GF-D8 (cell line): ENCODE measurements around the gene ISCA1.
A peak's percentile ranks its signal among the peaks of the same experiment; 100 is the strongest.

Experiments
- DNase-seq: peaks from one replicate; lab custom pipeline; 2025; lab: John Stamatoyannopoulos, UW

ISCA1 gene

DNA sequence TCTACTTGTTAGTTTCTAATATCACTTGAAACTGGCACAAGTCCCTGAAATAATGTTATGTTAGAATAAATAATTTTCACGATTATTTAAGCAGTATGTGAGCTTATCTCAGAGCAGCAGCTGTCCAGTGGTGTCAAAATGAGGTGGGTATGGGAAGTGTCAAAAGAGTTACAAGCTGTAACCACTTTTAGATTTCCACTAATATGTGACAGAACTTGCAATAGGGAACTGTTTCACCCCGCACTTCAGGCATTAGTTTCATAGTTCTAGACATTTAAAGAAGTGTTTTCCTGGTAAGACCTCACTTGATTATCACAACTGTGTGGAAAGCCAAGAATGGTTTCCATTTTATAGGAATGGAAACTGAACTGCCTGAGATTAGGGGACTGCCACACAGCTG is 2.9 kb upstream of the ISCA1 start:
- DNase-seq = peak; percentile 82

DNA sequence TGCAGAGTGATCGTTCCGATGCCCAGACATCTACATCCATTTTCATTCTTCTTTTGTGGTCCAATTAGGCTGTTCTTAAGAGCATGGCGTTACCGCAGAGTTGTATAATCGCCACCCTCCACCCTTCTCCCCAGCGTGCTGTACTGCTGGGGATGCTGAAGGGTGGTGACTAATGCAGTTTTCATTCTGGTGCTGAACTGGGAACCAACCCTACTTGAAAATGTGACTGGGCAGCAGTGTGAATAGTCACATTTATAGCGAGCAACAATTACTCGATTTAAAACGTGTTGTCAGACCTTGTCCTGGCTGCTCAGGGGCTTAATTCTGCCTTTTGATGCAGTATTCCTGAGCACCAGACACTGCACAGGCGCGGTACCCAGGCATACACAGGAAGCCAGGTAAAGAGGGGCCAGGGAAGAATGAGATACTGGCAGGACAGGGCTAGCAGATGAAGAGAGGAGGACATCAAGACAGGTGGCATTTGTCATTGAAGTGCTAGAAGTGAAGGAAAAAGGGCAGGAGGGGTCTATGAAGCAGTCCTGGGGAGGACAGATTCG is 719 bp upstream of the ISCA1 start:
- peak; percentile 22 for DNase-seq

DNA sequence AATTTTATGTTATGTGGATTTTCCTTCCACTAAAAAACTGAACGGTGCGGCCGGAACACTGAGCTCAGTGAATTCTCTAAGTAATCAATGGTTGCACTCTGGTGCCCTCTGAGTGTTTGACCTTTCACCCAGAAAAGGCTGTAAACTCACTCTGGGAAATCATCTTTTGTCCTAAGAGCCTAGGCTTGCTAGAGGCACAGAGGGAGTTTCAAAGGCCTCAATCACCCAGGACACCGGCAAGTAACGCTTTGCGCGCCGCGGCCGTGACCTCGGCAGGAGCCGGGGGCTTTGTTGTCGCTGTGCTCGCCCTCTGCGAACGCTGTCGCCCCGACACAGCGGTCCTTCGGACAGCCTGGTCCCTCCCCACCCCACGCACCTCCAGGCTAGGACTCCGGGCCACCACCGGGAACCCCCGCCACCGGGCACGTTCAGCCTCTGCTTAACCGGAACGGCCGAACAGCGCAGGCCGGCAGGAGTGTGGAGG is 703 bp downstream of the ISCA1 start:
- DNase-seq = peak; percentile 23

DNA sequence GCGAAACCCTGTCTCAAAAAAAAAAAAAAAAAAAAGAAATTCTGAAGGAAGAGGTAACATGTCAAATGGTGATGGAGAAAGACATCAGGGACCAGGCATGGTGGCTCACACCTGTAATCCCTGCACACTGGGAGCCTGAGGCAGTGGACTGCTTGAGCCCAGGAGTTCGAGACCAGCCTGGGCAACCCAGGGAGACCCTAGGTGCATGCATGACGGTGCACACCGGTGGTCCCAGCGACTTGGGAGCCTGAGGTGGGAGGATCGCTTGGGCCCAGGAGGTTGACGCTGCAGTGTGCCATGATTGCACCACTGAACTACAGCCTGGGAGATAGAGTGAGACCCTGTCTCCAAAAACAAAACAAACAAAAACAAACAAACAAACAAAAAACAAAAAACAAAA is 1.8 kb downstream of the ISCA1 start:
- DNase-seq = no peak

DNA sequence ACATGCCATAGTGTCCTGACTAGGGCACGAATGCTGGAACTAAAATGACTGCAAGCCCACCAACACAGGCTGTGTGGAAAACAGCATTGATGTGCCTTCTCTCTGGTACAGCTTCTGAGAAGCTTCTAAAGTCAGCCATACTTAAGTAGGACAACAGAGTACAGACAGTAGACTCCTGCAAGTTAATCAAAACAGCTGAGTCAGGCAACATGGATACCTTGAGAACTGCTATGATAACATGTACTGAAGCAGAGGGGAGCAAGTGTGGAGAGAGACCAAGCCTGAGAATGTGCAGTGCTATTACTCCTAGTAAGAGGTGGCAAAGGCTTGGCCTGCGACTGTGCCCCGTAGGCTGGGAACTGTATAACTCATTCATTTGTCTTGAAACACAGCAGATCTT is 2.5 kb downstream of the ISCA1 start:
- no peak for DNase-seq

DNA sequence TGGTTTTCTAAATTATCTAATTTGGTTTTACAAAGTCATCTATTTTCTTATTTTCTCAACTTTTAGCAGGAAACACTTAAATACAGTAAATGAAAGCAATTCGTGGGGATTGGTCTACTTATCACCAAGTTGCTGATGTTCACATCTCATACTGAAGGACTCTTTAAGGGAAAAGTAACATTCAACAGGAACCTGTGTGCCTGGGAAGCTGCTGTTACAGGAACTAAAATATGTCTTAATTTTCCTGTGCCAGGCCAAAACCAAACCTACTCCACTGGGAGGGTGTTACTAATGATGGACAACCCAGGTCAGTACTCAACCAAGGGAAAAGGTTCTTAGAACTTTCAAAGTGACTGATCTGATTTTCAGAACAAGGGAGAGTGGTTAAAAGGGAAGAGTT is 5.3 kb downstream of the ISCA1 start:
- DNase-seq = peak; percentile 13

DNA sequence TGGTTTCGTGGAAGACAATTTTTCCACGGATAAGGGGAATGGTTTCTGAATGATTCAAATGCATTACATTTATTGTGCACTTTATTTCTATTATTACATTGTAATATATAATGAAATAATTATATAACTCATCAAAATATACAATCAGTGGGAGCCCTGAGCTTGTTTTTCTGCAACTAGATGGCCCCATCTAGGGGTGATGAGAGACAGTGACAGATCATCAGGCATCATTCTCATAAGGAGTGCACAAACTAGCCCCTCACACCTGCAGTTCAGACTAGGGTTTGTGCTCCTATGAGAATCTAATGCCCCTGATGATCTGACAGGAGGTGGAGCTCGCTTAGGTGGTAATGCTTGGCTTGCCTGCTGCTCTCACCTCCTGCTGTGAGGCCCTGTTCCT is 6.4 kb downstream of the ISCA1 start:
- no peak for DNase-seq

DNA sequence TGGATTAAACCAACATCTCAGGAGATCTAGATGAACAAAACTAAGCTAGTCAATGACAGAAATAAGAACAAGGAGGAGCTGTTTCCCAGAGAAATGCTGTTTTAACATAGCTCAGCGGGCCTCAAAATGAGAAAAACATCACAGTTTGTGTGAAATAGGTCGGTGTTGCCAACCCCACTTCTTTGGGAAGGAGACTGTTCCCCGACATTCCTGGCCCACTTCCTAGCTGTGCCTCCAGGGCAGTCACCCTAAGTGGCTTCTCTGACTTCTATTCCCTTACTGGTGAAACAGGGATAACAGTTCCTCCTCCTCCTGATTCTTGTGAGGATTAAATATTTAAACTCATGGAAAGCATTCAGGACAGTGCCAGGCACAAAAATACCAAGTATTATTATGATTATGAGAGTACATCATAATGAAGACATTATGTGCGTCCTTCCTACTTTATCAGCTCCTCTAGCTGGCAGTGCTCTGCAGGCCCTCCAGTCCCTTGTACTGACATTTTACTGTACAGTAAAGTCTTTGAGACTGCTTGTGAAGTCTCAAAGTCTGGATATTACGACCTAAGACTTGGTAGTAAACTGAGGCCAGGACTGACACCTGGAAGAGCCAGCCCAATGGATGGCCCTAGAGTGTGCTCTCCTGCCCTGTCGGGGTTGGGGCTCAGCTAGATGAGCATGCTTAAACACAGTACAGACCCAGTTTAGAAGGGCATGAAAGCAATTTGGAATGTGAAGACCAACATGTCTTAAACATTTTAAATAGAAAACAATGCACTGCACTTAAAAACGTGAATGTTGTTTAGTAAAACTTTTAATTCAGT is 7.3 kb downstream of the ISCA1 start:
- no peak for DNase-seq

DNA sequence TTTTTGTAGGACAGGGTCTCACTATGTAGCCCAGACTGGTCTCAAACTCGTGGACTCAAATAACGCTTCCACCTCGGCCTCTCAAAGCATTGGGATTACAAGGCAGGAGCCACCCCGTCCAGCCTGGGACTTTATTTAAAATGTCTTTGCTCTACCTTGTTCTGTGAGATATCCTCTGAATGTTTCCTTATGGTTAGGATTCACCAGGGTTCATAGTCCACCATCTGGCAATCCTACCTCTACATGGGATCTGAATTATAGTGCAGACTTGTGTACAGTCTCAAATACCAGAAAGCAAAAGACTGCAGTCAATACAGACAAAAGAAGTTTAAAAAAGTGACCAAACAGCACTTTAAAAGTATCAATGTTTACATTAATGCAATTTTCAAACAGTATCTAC is 10.1 kb downstream of the ISCA1 start:
- no peak for DNase-seq

DNA sequence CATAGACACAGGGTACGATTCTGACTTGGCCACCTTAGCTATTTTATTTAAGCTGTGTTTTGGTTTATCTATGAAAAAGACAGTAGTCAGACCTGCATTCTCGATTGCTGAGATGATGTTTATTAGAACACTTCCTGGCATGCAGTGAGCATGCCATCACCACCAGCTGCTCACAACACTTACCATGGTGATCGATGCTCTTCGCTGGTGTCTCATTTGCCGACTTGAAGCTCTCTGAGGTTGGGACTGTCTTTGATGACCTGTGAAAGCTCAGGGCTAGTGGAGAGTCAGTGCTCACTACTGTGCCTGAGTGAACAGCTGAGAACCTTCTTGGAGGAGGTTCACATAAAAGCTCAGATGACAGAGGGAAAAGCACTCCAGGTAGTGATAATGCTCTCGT is 18.5 kb downstream of the ISCA1 start:
- no peak for DNase-seq

DNA sequence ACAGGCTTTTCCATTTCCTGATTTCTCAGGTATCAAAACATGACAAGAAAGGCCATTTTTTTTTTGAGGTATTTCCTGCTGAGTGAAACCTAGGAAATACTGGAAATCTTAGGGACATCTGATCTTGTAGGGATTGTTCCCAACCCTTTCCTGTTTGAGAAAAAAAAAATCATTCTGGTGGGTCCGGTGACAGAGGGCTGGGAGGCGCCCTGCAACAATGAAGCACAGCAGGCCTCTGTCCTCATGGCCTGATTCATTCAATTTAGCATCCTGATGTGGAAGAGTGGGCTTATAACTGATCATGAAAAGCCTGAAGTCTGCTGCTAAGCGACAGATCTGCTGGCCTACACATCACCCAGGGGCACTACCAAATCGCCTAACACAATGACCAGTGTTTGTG is 19.8 kb downstream of the ISCA1 start:
- no peak for DNase-seq

DNA sequence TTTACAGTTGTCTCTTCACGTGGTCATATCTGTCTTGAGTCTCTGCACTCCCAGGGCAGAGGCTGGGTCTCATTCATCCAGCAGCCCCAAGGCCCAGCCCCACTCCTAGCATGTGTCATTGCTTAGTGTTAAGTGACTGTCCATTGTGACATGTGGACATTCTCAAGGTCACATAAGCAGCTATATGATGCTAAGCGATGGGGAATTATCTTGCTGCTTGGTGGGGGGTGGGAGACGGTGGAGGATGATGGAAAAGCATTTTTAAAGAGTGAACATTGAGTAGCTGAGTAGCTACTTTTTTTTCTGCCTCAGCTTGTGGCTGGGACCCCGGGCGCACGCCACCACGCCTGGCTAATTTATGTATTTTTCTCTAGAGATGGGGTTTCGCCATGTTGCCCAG is 22.8 kb downstream of the ISCA1 start, which contains the start of gene C9orf153:
Gene C9orf153, minus strand, starts transcription at position 101 of the 400 bp plus-strand sequence. CDS start 30,054 bp downstream, outside the sequence.
- no peak for DNase-seq

DNA sequence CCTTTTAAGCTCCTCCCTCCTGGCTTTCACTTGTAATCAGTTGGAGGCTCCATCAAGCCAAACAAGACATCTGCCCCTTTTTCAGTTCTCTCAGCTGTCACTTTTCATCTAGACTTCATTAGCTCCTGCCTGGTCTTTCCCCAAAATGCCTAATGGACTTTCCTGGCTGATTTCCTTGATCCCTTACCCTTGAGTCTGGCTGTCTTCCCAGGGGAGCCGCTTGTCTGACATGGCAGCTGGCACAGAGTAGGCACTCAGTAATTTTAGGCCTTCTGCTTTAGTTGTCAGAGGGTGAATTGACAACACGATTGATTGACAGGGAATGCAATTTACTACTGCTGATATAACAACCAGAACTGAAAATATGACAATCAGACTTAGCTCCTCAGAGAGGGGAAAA is 24.9 kb downstream of the ISCA1 start:
- DNase-seq = no peak

DNA sequence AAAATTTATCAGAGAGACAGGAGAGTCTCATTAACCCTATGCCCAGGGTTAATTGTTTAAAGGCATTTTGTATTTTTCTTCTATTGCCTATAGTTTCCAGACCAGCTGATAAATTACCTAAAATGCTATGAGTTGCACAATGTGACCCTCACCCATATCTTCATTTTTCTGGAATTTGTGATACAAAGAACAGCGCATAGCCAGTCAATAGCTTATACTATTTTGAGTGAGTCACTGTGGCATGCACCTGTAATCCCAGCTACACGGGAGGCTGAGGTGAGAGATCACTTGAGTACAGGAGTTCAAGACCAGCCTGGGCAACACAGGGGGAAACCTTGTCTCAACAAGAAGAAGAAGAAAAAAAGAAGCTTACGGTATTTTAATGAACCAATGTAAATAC is 25.7 kb downstream of the ISCA1 start:
- no peak for DNase-seq

DNA sequence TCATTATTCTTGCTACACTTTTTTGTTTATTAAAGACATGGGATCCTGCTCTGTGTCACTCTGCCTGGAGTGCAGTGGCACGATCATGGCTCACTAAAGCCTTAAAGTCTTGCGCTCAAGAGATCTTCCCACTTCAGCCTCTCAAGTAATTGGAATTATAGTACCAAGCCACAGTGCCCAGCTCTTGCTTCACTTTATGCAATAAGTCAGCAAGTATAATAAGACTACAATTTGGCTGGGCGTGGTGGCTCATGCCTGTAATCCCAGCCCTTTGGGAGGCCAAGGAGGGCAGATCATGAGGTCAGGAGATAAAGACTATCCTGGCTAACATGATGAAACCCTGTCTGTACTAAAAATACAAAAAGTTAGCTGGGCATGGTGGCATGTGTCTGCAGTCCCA is 28.8 kb downstream of the ISCA1 start:
- DNase-seq = no peak

DNA sequence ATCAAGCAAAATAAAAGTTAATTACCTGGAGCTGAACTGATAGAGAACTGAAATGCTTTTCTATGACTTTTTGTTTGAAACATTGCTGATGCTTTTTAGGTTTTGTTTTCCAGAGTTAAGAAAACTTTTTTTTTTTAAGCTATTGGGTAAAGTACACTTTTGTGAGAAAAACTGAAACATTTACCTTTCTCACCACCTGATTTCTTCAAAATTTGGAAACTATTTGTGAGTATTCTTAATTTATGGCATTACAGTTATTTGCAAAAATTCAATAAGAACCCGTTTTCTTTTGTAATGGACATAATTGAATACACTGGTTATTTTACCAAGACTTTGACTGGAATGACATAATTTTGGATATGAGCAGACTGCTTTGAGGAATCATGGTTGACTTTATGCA is 29.5 kb downstream of the ISCA1 start:
- no peak for DNase-seq

DNA sequence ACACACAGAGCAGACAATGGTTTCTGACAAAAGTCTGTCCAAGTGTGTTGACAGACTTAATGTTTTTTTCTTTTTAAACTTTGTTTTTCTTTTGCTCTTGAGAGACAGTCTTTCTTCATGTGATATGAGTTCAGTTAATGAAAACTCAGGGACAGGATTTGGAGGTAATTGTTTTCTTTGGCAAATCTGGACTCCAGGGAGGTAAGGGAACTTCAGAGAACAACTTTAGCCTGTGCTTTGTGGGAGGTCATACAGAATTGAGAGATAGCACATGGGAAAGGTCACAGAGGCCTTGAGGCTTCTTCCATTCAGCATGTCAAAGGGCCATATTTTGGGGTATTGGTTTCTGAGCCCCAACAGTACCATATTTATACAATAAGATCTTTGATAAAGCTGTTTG is 32.2 kb downstream of the ISCA1 start:
- DNase-seq = no peak

DNA sequence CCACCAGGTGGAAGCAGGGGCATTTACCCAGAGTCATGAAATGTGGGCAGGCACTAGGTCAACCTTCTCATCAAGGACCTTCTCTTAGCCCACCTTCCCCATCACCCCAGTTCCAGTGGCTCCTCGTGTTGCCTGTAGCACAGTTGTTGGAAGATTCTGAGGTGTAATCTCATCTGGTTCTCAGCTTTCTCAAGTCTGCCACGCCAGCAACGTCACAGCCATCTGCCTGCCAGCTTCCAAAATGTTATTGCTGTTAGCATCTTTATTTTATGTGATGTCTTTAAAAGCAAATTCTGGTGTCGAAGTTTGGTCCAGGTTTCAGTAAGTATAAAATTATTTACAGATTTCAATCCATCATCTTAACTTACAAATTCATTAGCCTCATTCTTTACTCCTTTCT is 33.6 kb downstream of the ISCA1 start:
- DNase-seq = no peak

DNA sequence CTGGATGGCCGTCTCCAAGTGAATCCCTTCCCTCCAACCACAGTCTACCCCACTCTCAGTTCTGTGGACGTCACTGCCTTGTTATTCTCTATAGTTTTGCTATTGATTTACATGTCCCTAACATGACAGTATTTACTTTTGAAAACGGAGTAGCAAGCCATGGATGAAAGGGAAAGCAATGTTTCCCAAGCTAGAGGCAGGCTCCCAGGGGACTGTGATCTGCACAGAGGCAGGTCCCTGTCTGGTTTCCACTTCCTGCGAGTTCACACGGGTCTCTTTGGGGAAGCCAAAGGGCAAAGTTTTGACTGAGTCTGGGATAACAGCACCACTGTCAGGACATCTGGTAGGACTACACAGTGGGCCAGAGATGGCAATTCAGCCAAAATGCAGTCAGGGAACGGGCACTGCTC is 35.6 kb downstream of the ISCA1 start:
- DNase-seq = peak; percentile 38

DNA sequence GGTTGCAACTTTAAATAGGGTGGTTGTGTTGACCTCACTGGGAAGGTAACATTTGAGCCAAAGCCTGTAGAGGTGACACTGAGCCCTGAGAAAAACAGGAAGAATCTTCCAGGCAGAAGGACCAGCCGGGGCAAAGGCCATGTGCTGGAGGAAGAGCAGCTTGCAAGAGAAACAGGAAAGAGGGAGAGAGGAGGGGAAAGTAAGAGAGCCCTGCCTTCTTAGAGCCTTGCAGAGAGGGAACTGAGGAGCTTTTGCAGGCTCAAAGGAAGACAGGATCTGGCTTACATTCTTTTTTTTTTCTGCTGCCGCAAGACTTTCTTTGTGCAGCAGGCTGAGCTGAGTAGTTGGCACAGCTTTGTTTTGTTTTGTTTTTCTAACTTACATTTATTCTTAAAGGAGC is 40.3 kb downstream of the ISCA1 start:
- DNase-seq = peak; percentile 24

DNA sequence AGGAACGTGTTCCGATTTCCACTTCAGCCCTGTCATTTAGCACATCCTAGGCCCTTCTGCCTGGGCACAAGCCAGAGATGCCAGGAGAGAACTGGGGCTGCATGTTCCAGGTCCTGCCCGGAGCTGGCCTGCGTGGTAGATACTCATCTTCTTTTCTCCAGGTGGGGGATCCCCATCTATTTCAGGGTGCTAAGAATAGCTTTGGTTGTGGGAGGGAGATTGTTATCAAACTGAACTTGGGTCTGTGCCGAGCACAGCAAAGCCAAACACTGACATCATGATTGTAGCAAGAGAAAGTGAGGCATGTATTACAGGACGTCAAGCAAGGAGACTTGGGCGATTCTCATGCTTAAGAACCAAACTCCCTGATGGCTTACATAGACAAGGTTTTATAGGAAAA is 41.1 kb downstream of the ISCA1 start:
- no peak for DNase-seq

DNA sequence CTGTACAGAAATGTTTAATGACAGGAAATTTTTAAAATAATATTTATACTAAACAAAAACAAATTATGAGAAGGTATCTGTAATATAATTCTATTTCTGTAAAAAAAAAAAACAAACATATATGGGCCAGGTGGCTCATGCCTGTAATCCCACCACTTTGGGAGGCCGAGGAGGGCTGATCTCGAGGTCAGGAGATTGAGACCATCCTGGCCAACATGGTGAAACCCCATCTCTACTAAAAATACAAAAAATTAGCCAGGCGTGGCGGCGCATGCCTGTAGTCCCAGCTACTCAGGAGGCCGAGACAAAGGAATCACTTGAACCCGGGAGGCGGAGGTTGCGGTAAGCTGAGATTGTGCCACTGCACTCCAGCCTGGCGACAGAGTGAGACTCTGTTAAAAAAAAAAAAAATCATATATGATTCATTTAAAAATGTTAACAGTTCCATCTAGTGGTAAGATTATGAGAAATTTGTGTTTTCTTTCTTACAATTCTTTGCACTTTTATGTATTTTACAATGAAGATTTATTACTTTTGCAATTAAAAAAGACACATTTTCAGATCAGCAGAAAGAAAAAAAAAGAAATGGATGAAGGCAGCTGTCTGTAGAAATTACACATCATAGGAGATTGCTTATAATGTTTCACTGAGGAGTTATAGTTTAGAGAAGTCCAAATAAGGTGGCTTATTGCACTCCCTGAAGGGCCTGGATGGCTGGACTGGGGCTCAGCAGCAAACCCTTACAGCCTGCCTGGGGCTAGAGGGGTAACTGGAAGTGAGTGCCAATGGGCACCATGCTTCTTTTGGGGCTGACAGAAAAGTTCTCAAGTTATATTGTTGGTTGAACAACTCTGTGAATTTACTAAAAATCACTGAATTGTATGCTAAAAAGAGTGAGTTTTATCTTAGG is 43.2 kb downstream of the ISCA1 start:
- DNase-seq = no peak

DNA sequence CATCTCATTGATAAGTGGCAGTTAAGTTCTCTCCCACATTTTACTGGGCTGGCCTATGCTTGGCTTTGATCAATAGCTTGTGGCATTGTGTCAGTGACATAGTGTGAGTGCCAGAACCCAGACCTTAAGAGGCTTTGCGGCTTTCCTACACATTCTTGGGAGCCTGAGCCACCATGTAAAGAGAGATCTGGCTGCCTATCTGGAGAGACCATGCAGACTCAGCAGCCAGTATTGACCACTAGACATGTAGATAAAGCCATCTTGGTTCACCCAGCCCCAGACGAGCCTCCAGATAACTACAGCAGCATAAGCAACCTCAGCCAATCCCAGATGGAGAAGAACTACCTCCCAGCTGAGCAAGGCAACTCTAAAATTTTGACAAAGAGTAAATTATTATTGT is 51.5 kb downstream of the ISCA1 start:
- no peak for DNase-seq
